IPS-NIHi7 (cell line): Measurements from ENCODE around the gene BOK.
"Not testable (repeated sequence)": the region's sequence is repeated elsewhere in the genome, so short reads cannot be mapped to it uniquely, and the experiment has no call there.

ENCODE experiments used
- DNase-seq: peaks from one replicate; pipeline ENCODE4 v3.0.0; 2012; ENCODE audit warnings: mixed read lengths; ENCODE audit errors: extremely low spot score

Gene BOK

DNA sequence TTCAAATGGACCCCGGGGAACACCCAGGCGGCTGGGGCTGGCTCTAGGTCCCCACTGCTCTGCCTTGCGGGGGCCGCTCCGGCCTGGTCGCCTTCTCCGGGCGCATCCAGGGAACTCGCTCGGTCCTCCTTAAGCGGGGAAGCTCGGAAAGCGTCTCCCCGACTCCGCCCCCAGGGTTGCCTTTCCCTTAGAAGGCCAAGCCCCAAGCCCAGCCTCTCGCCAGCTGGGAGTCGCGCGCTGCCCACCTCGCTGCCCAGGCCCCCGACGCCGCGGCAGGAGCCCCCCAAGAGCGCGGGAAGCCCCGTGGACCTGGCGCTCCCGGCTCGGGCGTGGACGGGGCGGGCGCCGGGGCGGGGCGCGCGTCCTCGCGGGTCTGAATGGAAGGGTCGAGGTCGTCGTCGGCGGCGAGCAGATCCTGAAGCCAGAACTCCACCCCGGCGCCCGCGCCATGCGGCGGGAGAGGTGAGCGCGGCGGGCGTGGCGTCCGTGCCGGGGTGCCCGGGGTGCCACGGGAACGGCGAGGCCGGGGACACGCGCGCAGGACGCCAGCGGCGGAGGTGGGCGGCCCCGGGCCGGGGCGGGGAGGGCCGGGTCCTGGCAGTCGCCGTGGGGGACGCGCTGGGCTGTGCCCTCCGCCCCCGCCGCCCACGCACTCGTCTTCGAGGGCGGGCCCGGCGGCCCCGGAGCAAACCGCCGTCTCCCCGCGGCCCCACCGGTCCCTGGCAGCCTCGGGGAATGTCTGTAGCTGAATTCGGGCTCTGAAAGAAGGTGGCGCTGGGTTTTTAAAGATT lies at the start of gene BOK:
Gene BOK, plus strand, starts transcription at position 214 of the 791 bp plus-strand sequence. CDS start 739 bp downstream, outside the sequence.
- DNase-seq: peak; percentile 88

DNA sequence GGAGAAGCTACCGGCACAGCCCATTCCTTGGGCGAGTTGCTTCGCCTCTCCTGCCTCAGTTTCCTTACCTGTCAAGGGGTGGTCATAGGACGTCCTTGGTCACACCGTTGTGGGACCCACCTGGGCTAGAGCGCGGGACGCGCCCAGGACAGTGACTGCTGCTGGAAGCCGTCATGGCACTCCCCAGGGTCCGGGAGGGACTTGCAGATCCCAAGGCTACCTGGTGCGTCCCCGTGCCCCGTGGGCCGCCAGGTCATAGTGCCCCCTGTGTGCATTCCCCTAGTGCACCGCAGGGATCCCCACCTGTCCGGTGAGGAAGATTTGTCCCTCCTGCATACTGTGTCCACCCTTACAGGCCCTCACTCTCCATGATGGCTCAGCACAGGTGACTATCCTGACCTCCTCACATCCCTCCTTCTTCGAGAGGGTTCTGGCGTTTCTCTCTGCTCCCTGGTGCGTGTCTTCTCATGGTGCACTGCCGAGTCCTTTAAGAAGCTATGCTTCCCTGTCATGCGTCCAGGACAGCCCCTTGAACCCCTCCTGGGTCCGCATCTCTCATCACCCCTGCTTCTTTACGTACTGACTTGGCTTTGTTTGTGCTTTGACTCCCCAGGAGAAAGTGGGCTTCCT lies 49.3 kb upstream of the BOK start:
- no peak for DNase-seq

- no peak for DNase-seq
Measured at GRCh38 chr2:241511091-241511741, 47.3 kb upstream of the BOK start.

- no peak for DNase-seq
Measured at GRCh38 chr2:241514553-241514952, 44.0 kb upstream of the BOK start.

GRCh38 chr2:241514986-241515737 lies 43.4 kb upstream of the BOK start:
- no peak for DNase-seq

DNA sequence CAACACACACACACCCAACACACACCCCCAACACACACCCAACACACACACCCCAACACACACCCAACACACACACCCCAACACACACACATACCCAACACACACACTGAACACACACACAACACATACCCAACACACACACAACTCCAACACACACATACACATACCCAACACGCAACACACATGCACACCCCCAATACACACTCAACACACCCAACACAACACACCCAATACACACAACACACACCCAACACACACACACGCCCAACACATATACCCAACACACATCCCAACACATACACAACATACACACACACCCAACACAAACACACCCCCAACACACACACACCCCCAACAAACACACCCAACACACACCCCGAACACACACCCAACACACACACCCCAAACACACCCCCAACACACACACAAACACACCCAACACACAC lies 42.0 kb upstream of the BOK start:
- DNase-seq: no peak

GRCh38 chr2:241517297-241517696 lies 41.2 kb upstream of the BOK start:
- DNase-seq: no peak

DNA sequence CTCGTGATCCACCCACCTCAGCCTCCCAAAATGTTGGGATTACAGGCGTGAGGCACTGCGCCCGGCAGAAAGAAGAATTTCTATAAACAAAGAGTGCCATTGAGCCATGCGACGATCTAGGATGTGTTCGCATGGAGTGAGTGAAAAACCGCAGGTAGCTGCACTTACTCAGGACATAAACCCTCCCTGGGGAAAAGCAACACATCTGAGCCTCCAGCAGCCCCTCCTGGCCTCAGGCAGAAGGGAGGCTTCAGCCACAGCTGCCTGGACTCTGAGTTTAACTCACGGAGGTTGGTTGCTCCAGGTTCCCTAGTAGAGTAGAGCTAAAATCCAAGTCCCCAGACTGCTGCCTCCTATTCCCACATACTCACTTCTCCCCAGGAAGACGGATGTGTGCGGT lies 38.9 kb upstream of the BOK start:
- DNase-seq: no peak

DNA sequence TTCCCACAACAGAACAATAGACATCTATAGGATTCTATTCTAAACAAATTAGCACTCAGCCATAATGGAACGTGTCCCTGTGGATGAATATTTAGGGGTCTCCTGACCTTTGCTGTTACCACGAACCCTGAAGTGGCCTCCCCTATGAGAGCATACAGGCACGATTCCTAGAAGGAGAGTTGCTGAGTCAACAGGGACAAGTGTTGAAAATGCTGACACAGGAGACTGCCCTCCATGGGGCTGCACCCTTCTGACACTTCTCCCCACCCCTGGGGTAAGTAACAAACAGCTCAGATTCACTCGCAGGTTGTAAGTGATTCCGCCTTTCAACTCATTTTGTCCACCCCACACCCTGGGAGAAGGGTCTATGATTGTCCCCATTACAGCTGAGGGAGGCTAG lies 36.1 kb upstream of the BOK start:
- peak; percentile 6 for DNase-seq

DNA sequence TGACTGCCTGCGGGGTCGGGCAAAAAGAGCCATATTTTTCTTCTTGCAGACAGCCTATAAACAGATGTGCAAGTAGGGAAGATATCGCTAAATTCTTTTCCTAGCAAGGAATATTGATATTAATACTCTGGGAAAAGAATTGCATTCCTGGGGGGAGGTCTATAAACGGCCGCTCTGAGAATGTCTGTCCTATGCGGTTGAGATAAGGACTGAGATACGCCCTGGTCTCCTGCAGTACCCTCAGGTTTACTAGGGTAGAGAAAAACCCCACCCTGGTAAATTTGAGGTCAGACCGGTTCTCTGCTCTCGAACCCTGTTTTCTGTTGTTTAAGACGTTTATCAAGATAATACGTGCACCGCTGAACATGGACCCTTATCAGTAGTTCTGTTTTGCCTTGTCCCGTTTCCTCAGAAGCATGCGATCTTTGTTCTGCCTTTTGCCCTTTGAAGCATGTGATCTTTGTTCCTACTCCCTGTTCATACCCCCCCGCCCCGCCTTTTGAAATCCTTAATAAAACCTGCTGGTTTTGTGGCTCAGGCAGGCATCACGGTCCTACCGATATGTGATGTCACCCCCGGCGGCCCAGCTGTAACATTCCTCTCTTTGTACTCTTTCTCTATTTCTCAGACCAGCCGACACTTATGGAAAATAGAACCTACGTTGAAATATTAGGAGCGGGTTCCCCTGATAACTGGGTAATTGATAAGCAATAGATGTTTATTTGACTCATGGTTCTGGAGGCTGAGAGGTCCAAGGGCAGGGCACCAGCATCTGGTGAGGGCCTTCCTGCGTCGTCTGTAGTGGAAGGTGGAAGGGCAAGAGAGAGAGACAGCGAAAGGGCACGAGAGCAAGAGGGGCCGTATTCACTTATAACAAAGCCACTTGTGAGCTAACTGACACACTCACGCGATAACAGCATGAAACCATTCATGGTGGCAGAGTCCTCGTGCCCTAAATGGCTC lies 32.4 kb upstream of the BOK start:
- not testable (repeated sequence) for DNase-seq

GRCh38 chr2:241530571-241530970 lies 28.0 kb upstream of the BOK start:
- DNase-seq: no peak

DNA sequence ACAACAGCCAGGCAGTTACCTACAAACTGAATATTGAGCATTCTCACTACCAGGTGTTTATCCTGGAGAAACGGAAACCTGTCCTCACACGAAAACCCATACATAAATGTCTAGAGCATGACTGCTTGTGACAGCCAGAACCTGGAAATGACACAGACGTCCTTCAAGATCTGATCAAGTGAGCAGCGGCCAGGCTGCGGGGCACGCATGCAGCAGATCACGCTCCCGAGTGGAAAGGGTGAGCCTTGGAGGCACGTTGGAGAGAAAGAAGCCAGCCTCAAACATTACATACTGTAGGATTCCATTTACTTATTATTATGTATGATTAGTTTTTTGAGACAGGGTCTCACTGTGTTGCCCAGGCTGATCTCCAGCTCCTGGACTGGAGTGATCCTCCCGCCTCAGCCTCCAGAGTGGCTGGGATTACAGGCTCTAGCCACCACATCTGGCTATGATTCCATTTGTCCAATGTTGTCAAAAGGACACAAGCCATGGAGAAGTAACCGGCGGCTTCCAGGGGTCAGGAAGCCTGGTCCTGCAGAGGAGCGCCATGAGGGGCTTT lies 27.3 kb upstream of the BOK start:
- DNase-seq: no peak

- DNase-seq: no peak
Measured at GRCh38 chr2:241532168-241532567, 26.4 kb upstream of the BOK start.

- DNase-seq: peak; percentile 9
Measured at GRCh38 chr2:241532733-241533601, 25.6 kb upstream of the BOK start.

GRCh38 chr2:241534293-241534692 lies 24.3 kb upstream of the BOK start:
- DNase-seq: no peak

DNA sequence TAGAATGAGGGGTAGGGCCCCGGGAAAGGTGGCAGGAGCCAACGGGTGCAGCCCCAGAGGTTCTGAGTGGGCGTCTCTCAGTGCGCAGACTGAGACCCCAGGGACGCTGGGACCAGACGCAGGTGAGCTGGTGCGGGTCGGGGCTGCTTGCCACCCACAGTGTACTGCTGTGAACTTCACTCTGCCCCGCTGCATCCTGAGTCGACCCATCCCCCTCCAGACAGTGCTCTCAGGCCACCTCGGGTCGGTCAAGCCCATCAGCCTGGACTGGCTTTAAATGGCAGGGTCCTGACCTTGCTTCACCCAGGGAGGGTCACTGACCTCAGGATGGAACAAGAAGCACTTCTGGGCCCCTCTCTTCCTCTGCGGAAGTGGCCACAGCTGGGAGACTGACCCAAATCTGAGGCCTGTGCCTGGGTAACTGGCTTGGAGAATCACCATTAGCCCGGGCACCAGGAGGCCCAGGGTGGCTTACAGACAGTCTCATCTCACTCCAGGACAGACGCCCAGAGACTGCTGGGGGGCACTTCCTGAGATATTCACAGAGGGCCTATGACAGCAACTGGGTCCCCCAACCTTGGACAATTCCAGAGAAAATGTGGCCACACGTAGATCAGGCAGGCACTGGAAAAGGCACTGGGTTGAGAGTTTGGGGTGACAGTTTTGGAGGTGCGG lies 23.7 kb upstream of the BOK start:
- peak; percentile 11 for DNase-seq

GRCh38 chr2:241535871-241536655 lies 22.5 kb upstream of the BOK start:
- DNase-seq: peak; percentile 7
